Myocyte (in vitro differentiated cells): ENCODE measurements around the gene PRTN3. TPM values are rescaled to one million over a fixed set of nuclear protein-coding genes. Genes with fewer than 3 reads are reported as not detected.

ENCODE experiments used
- DNase-seq: peaks from one replicate; pipeline ENCODE4 v3.0.0-alpha.2; 2012; ENCODE audit warnings: low read depth
- total RNA-seq: library from RNA; depleted of rRNA; stranded (reverse); fragments of >200 nt; gene quantifications from 2 replicates; pipeline ENCODE4 v1.2.3, GENCODE V29; 2014

PRTN3 gene
- total RNA-seq, 1 donor from 2014 or later = not detected

DNA sequence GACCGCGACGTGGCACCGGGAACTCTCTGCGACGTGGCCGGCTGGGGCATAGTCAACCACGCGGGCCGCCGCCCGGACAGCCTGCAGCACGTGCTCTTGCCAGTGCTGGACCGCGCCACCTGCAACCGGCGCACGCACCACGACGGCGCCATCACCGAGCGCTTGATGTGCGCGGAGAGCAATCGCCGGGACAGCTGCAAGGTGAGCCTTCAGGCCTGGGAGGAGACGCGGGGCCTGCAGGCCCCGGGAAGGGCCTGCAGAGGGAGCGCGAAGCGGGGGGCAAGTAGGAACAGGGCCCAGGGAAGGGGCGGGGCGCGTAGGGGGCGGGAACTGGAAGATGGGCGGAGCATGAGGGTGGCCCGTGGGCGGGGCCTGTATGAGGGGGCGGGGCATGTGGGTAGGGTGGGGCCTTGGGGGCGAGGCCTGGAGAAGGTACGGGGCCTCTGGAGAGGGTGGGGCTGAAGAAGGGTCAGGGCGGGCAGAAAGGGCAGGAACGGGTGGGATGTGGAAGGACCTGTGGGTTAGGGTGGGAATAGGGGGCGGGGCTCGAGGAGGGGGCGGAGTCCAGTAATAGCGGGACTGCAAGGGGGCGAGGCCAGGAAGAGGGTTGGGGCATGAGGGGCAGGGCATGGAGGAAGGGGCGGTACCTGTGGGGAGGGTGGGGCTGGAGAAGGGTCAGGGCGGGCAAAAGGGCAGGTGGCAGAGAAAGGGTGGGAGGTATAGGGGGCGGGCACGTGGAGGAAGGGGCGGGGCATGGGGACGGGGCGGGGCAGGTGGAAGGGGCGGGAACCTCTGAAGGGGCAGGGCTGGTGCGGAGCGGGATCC is 21.2 kb downstream of the PRTN3 start:
- DNase-seq = no peak

GRCh38 chr19:862581-863314 is 21.9 kb downstream of the PRTN3 start:
- DNase-seq = peak; percentile 26

- no peak for DNase-seq
These were observed 22.5 kb downstream of the PRTN3 start for GRCh38 chr19:863315-863620.

DNA sequence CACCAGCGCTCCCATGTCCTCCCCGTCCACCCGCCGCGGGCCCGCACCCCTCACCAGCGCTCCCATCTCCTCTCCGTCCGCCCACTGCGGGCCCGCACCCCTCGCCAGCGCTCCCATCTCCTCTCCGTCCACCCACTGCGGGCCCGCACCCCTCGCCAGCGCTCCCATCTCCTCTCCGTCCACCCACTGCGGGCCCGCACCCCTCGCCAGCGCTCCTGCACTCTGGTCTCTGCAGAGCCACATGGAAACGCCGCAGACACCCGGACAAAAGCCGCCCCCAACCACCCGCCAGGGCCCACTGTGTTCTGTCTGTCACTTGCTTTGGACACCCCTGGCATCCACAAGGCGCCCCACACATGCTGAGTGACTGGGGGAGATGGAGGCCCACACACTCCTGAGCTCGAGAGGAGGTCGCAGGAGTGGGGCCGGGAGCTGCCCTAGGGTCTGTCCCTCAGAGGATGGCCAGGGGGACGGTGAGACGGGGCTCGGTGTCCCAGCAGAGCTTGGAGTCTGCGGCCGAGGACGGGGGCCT is 26.0 kb downstream of the PRTN3 start:
- DNase-seq = no peak

GRCh38 chr19:867301-867793 is 26.5 kb downstream of the PRTN3 start:
- DNase-seq = no peak

- no peak for DNase-seq
These were observed 27.2 kb downstream of the PRTN3 start for GRCh38 chr19:867855-868457.

- DNase-seq = no peak
These were observed 27.9 kb downstream of the PRTN3 start for GRCh38 chr19:868458-869244.

DNA sequence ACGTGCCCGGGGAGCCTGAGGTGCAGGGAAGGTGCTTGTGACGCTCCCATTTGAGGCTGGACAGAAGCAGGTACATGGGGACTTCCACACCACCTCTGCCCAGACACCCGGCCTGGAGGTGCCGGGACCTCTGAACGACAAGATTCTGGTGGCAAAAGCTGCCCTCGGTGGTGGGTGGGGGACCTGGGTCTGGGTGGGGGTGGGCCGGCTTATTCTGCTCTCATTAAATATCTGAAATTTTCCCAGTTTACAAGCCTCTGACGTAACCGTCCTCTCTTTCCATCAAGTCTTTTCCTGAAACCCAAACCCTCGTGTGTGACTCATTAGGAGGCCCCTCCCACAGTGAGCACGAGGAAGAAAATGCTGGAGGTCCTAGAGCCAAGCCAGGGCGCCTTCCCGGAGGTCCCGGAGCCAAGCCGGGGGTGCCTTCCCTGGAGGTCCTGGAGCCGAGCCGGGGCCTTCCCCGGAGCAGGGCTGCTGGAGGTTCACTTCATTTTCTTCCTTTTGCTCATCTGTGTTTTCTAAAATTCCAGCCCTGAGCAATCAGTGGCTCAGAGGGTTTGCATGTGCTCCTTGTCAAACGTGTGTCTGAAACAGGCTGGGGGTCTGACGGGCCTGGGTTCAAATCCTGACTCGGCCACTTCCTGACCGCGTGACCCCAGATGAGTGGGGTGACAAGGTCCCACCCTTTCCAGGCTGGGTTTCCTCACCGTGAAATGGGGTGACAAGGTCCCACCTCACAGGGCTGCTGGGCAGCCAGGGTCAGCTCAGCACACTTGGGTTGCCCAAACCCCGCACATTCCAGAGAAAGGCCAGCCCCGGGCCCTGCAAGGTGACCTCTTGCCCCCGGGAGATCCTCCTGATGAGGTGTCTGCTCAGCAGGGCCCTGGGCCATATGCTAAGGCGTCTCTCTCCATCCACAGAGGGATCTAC is 28.7 kb downstream of the PRTN3 start:
- peak; percentile 82 for DNase-seq

- no peak for DNase-seq
These were observed 29.5 kb downstream of the PRTN3 start for GRCh38 chr19:870314-870713.

GRCh38 chr19:870963-871401 is 30.2 kb downstream of the PRTN3 start:
- DNase-seq = peak; percentile 70

GRCh38 chr19:871446-872265 is 30.9 kb downstream of the PRTN3 start:
- peak; percentile 46 for DNase-seq

DNA sequence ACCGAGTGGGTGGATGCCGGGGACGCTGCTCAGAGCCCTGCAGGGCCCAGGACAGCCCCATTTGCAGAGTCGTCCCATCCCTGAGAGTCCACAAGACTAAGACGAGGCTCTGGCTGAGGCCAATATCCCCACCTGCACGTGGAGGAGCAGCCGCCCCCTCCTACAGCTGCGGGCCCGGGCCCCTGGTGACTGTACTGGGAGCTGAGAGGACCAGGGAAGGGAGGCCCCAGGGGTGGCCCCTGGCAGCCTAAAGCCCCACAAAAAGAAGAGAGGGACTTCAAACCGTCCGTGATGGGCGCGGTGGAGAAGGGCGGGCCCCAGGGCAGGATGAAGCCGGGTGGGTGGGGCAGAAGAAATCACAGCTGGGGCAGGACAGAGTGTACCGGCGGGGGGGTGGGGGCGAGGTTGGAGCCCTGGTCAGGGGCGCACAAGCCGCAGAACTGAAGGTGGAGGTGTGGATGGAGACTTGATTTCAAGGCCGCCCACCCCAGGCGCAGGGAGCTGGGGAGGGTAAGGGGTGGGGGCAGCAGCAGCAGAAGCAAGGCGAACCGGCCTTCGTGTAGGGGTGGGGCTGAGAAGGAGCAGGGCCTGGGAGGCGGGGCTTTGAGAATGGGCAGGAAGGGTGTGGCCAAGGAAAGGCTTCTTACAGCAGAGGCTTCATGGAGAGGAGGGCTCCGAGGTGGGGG is 31.6 kb downstream of the PRTN3 start:
- DNase-seq = no peak

- DNase-seq = no peak
These were observed 32.3 kb downstream of the PRTN3 start for GRCh38 chr19:873084-873483.

GRCh38 chr19:873561-874041 is 32.8 kb downstream of the PRTN3 start:
- no peak for DNase-seq

DNA sequence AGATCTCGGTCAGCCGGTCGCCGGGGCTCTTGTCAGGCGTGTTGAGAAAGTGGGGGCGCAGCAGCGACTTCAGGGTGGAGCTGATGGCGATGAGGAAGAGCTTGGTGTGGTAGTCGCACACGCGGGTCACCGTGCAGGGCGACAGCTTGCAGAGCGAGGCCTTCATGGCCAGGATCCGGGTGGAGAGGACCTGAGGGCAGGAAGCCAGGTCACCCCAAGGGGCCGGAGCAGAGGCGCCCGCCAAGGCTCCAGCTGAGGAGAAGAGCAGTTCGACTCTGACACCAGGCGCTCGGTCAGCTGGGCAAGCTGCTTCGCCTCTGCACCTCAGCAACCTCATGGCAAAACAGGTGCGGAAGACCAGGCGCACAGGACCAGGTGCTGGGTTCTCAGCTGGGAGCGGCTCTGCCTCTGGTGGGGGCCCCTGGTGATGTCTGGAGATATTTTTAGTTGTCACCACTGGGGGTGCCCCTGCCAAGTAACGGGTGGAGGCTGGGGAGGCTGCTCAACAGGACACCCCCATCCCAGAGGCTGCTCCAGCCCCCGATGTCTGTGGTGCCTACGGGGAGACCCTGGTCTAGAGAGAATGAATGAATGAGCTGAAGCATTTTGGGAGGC is 34.6 kb downstream of the PRTN3 start:
- peak; percentile 40 for DNase-seq

GRCh38 chr19:876089-876488 is 35.3 kb downstream of the PRTN3 start:
- peak; percentile 62 for DNase-seq

DNA sequence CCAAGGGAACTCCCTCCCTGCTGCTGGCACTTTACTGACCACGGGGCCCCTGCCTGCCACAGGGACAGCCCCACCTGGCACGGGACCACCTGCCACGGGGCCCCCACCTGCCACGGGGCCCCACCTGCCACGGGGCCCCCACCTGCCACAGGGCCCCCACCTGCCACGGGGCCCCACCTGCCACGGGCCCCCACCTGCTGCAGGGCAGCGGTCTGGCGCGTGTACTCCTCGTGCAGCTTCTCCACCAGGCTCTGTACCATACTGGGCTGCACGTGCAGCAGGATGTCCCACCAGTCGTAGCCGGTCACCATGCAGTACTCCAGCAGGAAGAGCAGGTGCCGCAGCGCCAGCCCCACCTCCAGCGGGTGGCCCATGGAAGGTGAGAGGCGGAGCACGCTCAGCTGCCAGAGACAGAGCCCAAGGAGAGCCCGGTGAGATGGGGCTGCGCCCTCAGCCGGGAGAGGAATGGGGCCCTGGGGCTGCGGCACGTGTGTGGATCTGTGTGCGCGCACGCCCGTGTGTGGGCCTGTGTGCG is 36.0 kb downstream of the PRTN3 start:
- no peak for DNase-seq
